MM.1S (cell line): ENCODE data around the gene CSRP1.

Experiments used
- DNase-seq: peaks from one replicate; pipeline ENCODE4 v3.0.0-alpha.2; 2015
- H2AFZ ChIP-seq: fragments of 300-600 bp; sonication (generic); 2 replicates; pipeline ENCODE4 v1.6.0; 2016; ENCODE audit warnings: antibody characterized with exemption, low read length
- H3F3A ChIP-seq: fragments of 300-600 bp; sonication (generic); 2 replicates; pipeline ENCODE4 v1.6.1; 2016; ENCODE audit warnings: mild to moderate bottlenecking, antibody characterized with exemption, low read length, moderate library complexity, mixed read lengths; ENCODE audit not compliant: insufficient read depth
- H3K27ac ChIP-seq: fragments of 300-600 bp; sonication (generic); 2 replicates; pipeline ENCODE4 v1.5.1; 2016; ENCODE audit warnings: mild to moderate bottlenecking, low read length
- H3K27me3 ChIP-seq: fragments of 300-600 bp; sonication (generic); replicated peaks from 2 replicates; pipeline ENCODE4 v1.6.0; 2016; ENCODE audit warnings: low read length; ENCODE audit not compliant: insufficient read depth
- H3K36me3 ChIP-seq: fragments of 300-600 bp; sonication (generic); replicated peaks from 2 replicates; pipeline ENCODE4 v1.6.1; 2016; ENCODE audit warnings: mild to moderate bottlenecking, low read length, mixed read lengths; ENCODE audit not compliant: insufficient read depth
- H3K4me1 ChIP-seq: fragments of 300-600 bp; sonication (generic); 2 replicates; pipeline ENCODE4 v1.6.1; 2016; ENCODE audit warnings: low read length, mixed read lengths
- H3K4me2 ChIP-seq: fragments of 300-600 bp; sonication (generic); 2 replicates; pipeline ENCODE4 v1.6.0; 2016; ENCODE audit warnings: low read depth, low read length
- H3K4me3 ChIP-seq: fragments of 300-600 bp; sonication (generic); 2 replicates; pipeline ENCODE4 v1.5.1; 2016; ENCODE audit warnings: low read length, mixed read lengths
- H3K79me2 ChIP-seq: fragments of 300-600 bp; sonication (generic); 2 replicates; pipeline ENCODE4 v1.6.1; 2016; ENCODE audit warnings: mixed run types, low read length, mixed read lengths
- H3K9ac ChIP-seq: fragments of 300-600 bp; sonication (generic); 2 replicates; pipeline ENCODE4 v1.6.1; 2016; ENCODE audit warnings: low read length, mixed read lengths
- H3K9me2 ChIP-seq: fragments of 300-600 bp; sonication (generic); replicated peaks from 2 replicates; pipeline ENCODE4 v1.6.1; 2016; ENCODE audit warnings: mild to moderate bottlenecking, low read length, mixed read lengths; ENCODE audit not compliant: insufficient read depth
- H3K9me3 ChIP-seq: fragments of 300-600 bp; sonication (generic); replicated peaks from 2 replicates; pipeline ENCODE4 v1.6.1; 2016; ENCODE audit warnings: mild to moderate bottlenecking, low read length, mixed read lengths; ENCODE audit not compliant: insufficient read depth
- H4K20me1 ChIP-seq: fragments of 300-600 bp; sonication (generic); 2 replicates; pipeline ENCODE4 v1.6.1; 2016; ENCODE audit warnings: mild to moderate bottlenecking, low read length, moderate library complexity, mixed read lengths; ENCODE audit not compliant: insufficient read depth
- CTCF ChIP-seq: fragments of 300-600 bp; sonication (generic); IDR thresholded peaks from 2 replicates; pipeline ENCODE4 v1.5.1; 2016; ENCODE audit warnings: antibody characterized with exemption, low read length, mixed read lengths
- EZH2 ChIP-seq: fragments of 300-600 bp; sonication (generic); optimal IDR thresholded peaks from 2 replicates; pipeline ENCODE3; 2017; ENCODE audit warnings: low read depth, mild to moderate bottlenecking, antibody characterized with exemption, low read length, mixed read lengths
- EZH2phosphoT487 ChIP-seq: fragments of 300-600 bp; sonication (generic); IDR thresholded peaks from 2 replicates; pipeline ENCODE4 v1.6.1; 2018; ENCODE audit warnings: antibody characterized with exemption, low read length

The CSRP1 gene

GRCh38 chr1:201498621-201499020 is 8.3 kb downstream of the CSRP1 start:
- no peak for DNase-seq
- Histone ChIP-seq H3K4me3 (no peak overlapping the region), H3K9ac (no peak overlapping the region), H3K27ac (no peak overlapping the region), H2AFZ (no peak overlapping the region), H3K9me3 (no peaks in the 10 kb centered on the region), H3K4me2 (no peak overlapping the region), H4K20me1 (no peaks in the 10 kb centered on the region), H3K36me3 (0 out of 2 replicates have a peak, but pooled peaks cover 6% of the 10 kb centered on the region), H3F3A (no peaks in the 10 kb centered on the region), H3K9me2 (no peaks in the 10 kb centered on the region), H3K79me2 (peaks cover 49% of the 10 kb centered on the region), H3K27me3 (no peaks in the 10 kb centered on the region), H3K4me1 (no peaks in the 10 kb centered on the region)
- TF ChIP-seq EZH2phosphoT487 (no peak), EZH2 (no peak), CTCF (no peak)

- H3K4me1 ChIP-seq: no peaks in the 10 kb centered on the region
- H3K27me3 ChIP-seq: no peaks in the 10 kb centered on the region
- TF ChIP-seq EZH2: no peak
- TF ChIP-seq EZH2phosphoT487: no peak
- H4K20me1 ChIP-seq: no peaks in the 10 kb centered on the region
- H3K79me2 ChIP-seq: peaks cover 43% of the 10 kb centered on the region
- no peaks in the 10 kb centered on the region for H3K9me2 ChIP-seq
- DNase-seq: no peak
- H2AFZ ChIP-seq: no peak overlapping the region
- H3K36me3 ChIP-seq: 0 out of 2 replicates have a peak, but pooled peaks cover 6% of the 10 kb centered on the region
- no peak overlapping the region for H3K4me3 ChIP-seq
- H3K9ac ChIP-seq: no peak overlapping the region
- H3K4me2 ChIP-seq: no peak overlapping the region
- H3F3A ChIP-seq: no peaks in the 10 kb centered on the region
- H3K9me3 ChIP-seq: no peaks in the 10 kb centered on the region
- no peak overlapping the region for H3K27ac ChIP-seq
Measured at GRCh38 chr1:201497935-201498509, 8.9 kb downstream of the CSRP1 start.

- no peaks in the 10 kb centered on the region for H3K9me3 ChIP-seq
- peaks cover 32% of the 10 kb centered on the region for H3K79me2 ChIP-seq
- no peaks in the 10 kb centered on the region for H3K9me2 ChIP-seq
- no peaks in the 10 kb centered on the region for H3F3A ChIP-seq
- H3K4me2 ChIP-seq: no peak overlapping the region
- H3K27me3 ChIP-seq: no peaks in the 10 kb centered on the region
- H3K36me3 ChIP-seq: 0 out of 2 replicates have a peak, but pooled peaks cover 6% of the 10 kb centered on the region
- H3K4me1 ChIP-seq: no peaks in the 10 kb centered on the region
- H2AFZ ChIP-seq: no peak overlapping the region
- no peak overlapping the region for H3K4me3 ChIP-seq
- no peak overlapping the region for H3K27ac ChIP-seq
- no peak overlapping the region for H3K9ac ChIP-seq
- TF ChIP-seq EZH2phosphoT487 (no peak), EZH2 (no peak), CTCF (no peak)
- no peak for DNase-seq
- no peaks in the 10 kb centered on the region for H4K20me1 ChIP-seq
Measured at GRCh38 chr1:201496296-201496690, 10.6 kb downstream of the CSRP1 start.
